ENCODE measurements around the gene KRTAP10-8. TPM values are rescaled to one million over a fixed set of nuclear protein-coding genes. Genes with fewer than 3 reads are reported as not detected.

The KRTAP10-8 gene
- total RNA-seq, 6 experiments from 2014 or later = not detected

- Histone ChIP-seq H3K4me1 (no peaks in the 10 kb centered on the region), H3K4me3 (no peak overlapping the region), H3K9me3 (no peaks in the 10 kb centered on the region), H3K36me3 (no peaks in the 10 kb centered on the region), H3K27me3 (no peaks in the 10 kb centered on the region), H3K27ac (no peak overlapping the region)
- no peak for TF ChIP-seq POLR2A (IDR thresholded peaks at IDR 0.05)
- no peak for TF ChIP-seq CTCF (IDR thresholded peaks at IDR 0.05)
- WGBS (ENCODE audit: insufficient coverage, low coverage, low lambda C conversion rate, missing lambda C conversion rate) = 80% methylated on average over 1 of the region's 16 CpGs
- intact Hi-C loops (cut with DNase I) = no loop called here
- DNase-seq = no peak
- no peak for ATAC-seq
Measured at GRCh38 chr21:44616591-44616926, 4.7 kb downstream of the KRTAP10-8 start.

GRCh38 chr21:44617071-44617501 is 5.2 kb downstream of the KRTAP10-8 start:
- ATAC-seq = no peak

GRCh38 chr21:44618504-44618903 is 6.6 kb downstream of the KRTAP10-8 start:
- DNase-seq = peak in 1 of 3 donors; percentile 57
- intact Hi-C loops (cut with DNase I) = no loop called here
- H3K27me3 ChIP-seq = no peaks in the 10 kb centered on the region
- 10% methylated on average over 2 of the region's 4 CpGs for WGBS (ENCODE audit: insufficient coverage, low coverage, low lambda C conversion rate, missing lambda C conversion rate)
- peak; percentile 56 to 80 (median 74) for ATAC-seq
- TF ChIP-seq CTCF (IDR thresholded peaks at IDR 0.05) = peak; percentile 7 to 36 (median 30)
- no peak for TF ChIP-seq POLR2A (IDR thresholded peaks at IDR 0.05)
- no peaks in the 10 kb centered on the region for H3K36me3 ChIP-seq
- H3K4me3 ChIP-seq = no peak overlapping the region
- no peaks in the 10 kb centered on the region for H3K4me1 ChIP-seq
- no peak overlapping the region for H3K27ac ChIP-seq
- H3K9me3 ChIP-seq = no peaks in the 10 kb centered on the region

More at GRCh38 chr21:44617071-44617501, 5.2 kb downstream of the KRTAP10-8 start:
- Histone ChIP-seq H3K27me3 (no peaks in the 10 kb centered on the region), H3K27ac (no peak overlapping the region), H3K9me3 (no peaks in the 10 kb centered on the region), H3K4me3 (no peak overlapping the region), H3K4me1 (no peaks in the 10 kb centered on the region), H3K36me3 (no peaks in the 10 kb centered on the region)
- no peak for DNase-seq
- WGBS (ENCODE audit: insufficient coverage, low coverage, low lambda C conversion rate, missing lambda C conversion rate) = 69% methylated on average over 4 of the region's 8 CpGs
- TF ChIP-seq CTCF (IDR thresholded peaks at IDR 0.05) (no peak), POLR2A (IDR thresholded peaks at IDR 0.05) (no peak)
- intact Hi-C loops (cut with DNase I) = no loop called here

GRCh38 chr21:44618909-44619308 is 7.0 kb downstream of the KRTAP10-8 start:
- H3K27me3 ChIP-seq = no peaks in the 10 kb centered on the region
- no peaks in the 10 kb centered on the region for H3K36me3 ChIP-seq
- peak; percentile 26 to 58 (median 38) for ATAC-seq
- no peak overlapping the region for H3K4me3 ChIP-seq
- H3K27ac ChIP-seq = no peak overlapping the region
- H3K9me3 ChIP-seq = no peaks in the 10 kb centered on the region
- H3K4me1 ChIP-seq = no peaks in the 10 kb centered on the region
- peak in 1 of 3 donors; percentile 44 for DNase-seq
- intact Hi-C loops (cut with DNase I) = no loop called here
- TF ChIP-seq CTCF (IDR thresholded peaks at IDR 0.05) (no peak), POLR2A (IDR thresholded peaks at IDR 0.05) (no peak)
- WGBS (ENCODE audit: insufficient coverage, low coverage, low lambda C conversion rate, missing lambda C conversion rate) = 59% methylated on average over 3 of the region's 3 CpGs

GRCh38 chr21:44619886-44620285 is 8.0 kb downstream of the KRTAP10-8 start:
- Histone ChIP-seq H3K36me3 (no peaks in the 10 kb centered on the region), H3K9me3 (no peaks in the 10 kb centered on the region), H3K27ac (no peak overlapping the region), H3K27me3 (no peaks in the 10 kb centered on the region), H3K4me1 (no peaks in the 10 kb centered on the region), H3K4me3 (no peak overlapping the region)
- ATAC-seq (no peak), DNase-seq (no peak)
- 78% methylated on average over 6 of the region's 6 CpGs for WGBS (ENCODE audit: insufficient coverage, low coverage, low lambda C conversion rate, missing lambda C conversion rate)
- intact Hi-C loops (cut with DNase I) = no loop called here
- no peak for TF ChIP-seq POLR2A (IDR thresholded peaks at IDR 0.05)
- no peak for TF ChIP-seq CTCF (IDR thresholded peaks at IDR 0.05)
